Glutamatergic neuron (in vitro differentiated cells): ENCODE measurements around the gene PTPRR. TPM values are rescaled to one million over a fixed set of nuclear protein-coding genes. Genes with fewer than 3 reads are reported as not detected.

Experiments
- DNase-seq: peaks from one replicate; pipeline ENCODE4 v3.0.0; 2022
- H3K27ac Mint-ChIP-seq: one replicate; pipeline ENCODE4 v1.8.0; 2020; ENCODE audit warnings: mild to moderate bottlenecking, mixed read lengths, inconsistent platforms; ENCODE audit not compliant: unreplicated experiment
- H3K27me3 Mint-ChIP-seq: one replicate; pipeline ENCODE4 v1.8.0; 2020; ENCODE audit warnings: mild to moderate bottlenecking, moderate library complexity, mixed read lengths, inconsistent platforms; ENCODE audit not compliant: unreplicated experiment
- H3K36me3 Mint-ChIP-seq: one replicate; pipeline ENCODE4 v1.8.0; 2020; ENCODE audit warnings: mild to moderate bottlenecking, mixed read lengths, inconsistent platforms; ENCODE audit not compliant: unreplicated experiment
- H3K4me1 Mint-ChIP-seq: one replicate; pipeline ENCODE4 v1.8.0; 2020; ENCODE audit warnings: mild to moderate bottlenecking, low read depth, mixed read lengths, inconsistent platforms; ENCODE audit not compliant: unreplicated experiment
- H3K4me3 Mint-ChIP-seq: one replicate; pipeline ENCODE4 v1.8.0; 2020; ENCODE audit warnings: mild to moderate bottlenecking, mixed read lengths, inconsistent platforms; ENCODE audit not compliant: unreplicated experiment
- H3K9me3 Mint-ChIP-seq: one replicate; pipeline ENCODE4 v1.8.0; 2020; ENCODE audit warnings: mild to moderate bottlenecking, moderate library complexity, mixed read lengths, inconsistent platforms; ENCODE audit not compliant: unreplicated experiment
- CTCF ChIP-seq: fragments of 200-600 bp; sonication (generic); IDR thresholded peaks from one replicate; pipeline ENCODE4 v1.5.0; 2021; ENCODE audit not compliant: partially characterized antibody, unreplicated experiment
- total RNA-seq: library from RNA; stranded (reverse); fragmentation: NEBNext Ultra II Directional; extraction: Animal tissue kit (Norgen Biotek cat#: 25700); gene quantifications from one replicate; pipeline ENCODE4 v1.2.1, GENCODE V29; 2021; ENCODE audit not compliant: unreplicated experiment

Gene PTPRR
- total RNA-seq, 1 donor from 2014 or later: 0.34 TPM

GRCh38 chr12:70617450-70617849 lies 303.1 kb downstream of the PTPRR start:
- Mint-ChIP-seq H3K27me3 (no peaks in the 10 kb centered on the region), H3K4me1 (peaks cover 3% of the 10 kb centered on the region), H3K4me3 (no peak overlapping the region), H3K36me3 (no peaks in the 10 kb centered on the region), H3K9me3 (no peaks in the 10 kb centered on the region), H3K27ac (no peak overlapping the region)
- TF ChIP-seq CTCF: no peak
- DNase-seq: no peak

- Mint-ChIP-seq H3K27ac (no peak overlapping the region), H3K4me3 (no peak overlapping the region), H3K36me3 (no peaks in the 10 kb centered on the region), H3K27me3 (peaks cover 3% of the 10 kb centered on the region), H3K4me1 (no peaks in the 10 kb centered on the region), H3K9me3 (no peaks in the 10 kb centered on the region)
- no peak for DNase-seq
- no peak for TF ChIP-seq CTCF
Measured at GRCh38 chr12:70615174-70615866, 305.2 kb downstream of the PTPRR start.

- H3K27me3 Mint-ChIP-seq: peaks cover 6% of the 10 kb centered on the region
- TF ChIP-seq CTCF: no peak
- H3K36me3 Mint-ChIP-seq: no peaks in the 10 kb centered on the region
- H3K27ac Mint-ChIP-seq: no peak overlapping the region
- DNase-seq: peak; percentile 37
- peak overlapping the region; percentile 89 for H3K4me3 Mint-ChIP-seq
- no peaks in the 10 kb centered on the region for H3K9me3 Mint-ChIP-seq
- no peaks in the 10 kb centered on the region for H3K4me1 Mint-ChIP-seq
Measured at GRCh38 chr12:70609739-70610491, 310.6 kb downstream of the PTPRR start.

GRCh38 chr12:70609203-70609602 lies 311.3 kb downstream of the PTPRR start:
- Mint-ChIP-seq H3K9me3 (no peaks in the 10 kb centered on the region), H3K4me3 (peak overlapping the region; percentile 89), H3K27me3 (peaks cover 6% of the 10 kb centered on the region), H3K4me1 (no peaks in the 10 kb centered on the region), H3K27ac (no peak overlapping the region), H3K36me3 (no peaks in the 10 kb centered on the region)
- TF ChIP-seq CTCF: no peak
- no peak for DNase-seq

GRCh38 chr12:70608184-70608583 lies 312.4 kb downstream of the PTPRR start:
- Mint-ChIP-seq H3K9me3 (no peaks in the 10 kb centered on the region), H3K36me3 (no peaks in the 10 kb centered on the region), H3K4me3 (no peak overlapping the region), H3K27me3 (peaks cover 6% of the 10 kb centered on the region), H3K4me1 (no peaks in the 10 kb centered on the region), H3K27ac (no peak overlapping the region)
- no peak for DNase-seq
- no peak for TF ChIP-seq CTCF
